Tibial nerve (tissue), 4 donors: ENCODE measurements around the gene DGKA. TPM values are rescaled to one million over a fixed set of nuclear protein-coding genes. Genes with fewer than 3 reads are reported as not detected.
A peak's percentile ranks its signal among the peaks of the same experiment; 100 is the strongest.

ENCODE experiments used
- DNase-seq, 2 donors: peaks; one replicate each; pipeline ENCODE4 v3.0.0-alpha.2; 2019; ENCODE audit warnings: low spot score in 2 of 2
- H3K27ac ChIP-seq, 4 donors: fragments of 200-600 bp; sonication (generic) in 3 of 4; one replicate each; pipeline ENCODE4 v1.5.1; 2017 to 2019; ENCODE audit warnings: mild to moderate bottlenecking in 1 of 4
- H3K27me3 ChIP-seq, 2 donors: fragments of 200-600 bp; sonication (generic) in 1 of 2; one replicate each; pipeline versions ENCODE4 v1.5.1 to v1.6.0; 2017 to 2019
- H3K36me3 ChIP-seq, 3 donors: fragments of 200-600 bp; sonication (generic); one replicate each; pipeline ENCODE4 v1.5.1; 2018 to 2019
- H3K4me1 ChIP-seq, 4 donors: fragments of 200-600 bp; sonication (generic) in 3 of 4; one replicate each; pipeline ENCODE4 v1.5.1; 2017 to 2019
- H3K4me3 ChIP-seq, 4 donors: fragments of 200-600 bp; sonication (generic) in 3 of 4; one replicate each; pipeline ENCODE4 v1.5.1; 2017 to 2019; ENCODE audit warnings: mild to moderate bottlenecking in 1 of 4, moderate library complexity in 1 of 4
- H3K9me3 ChIP-seq, 4 donors: fragments of 200-600 bp; sonication (generic) in 3 of 4; one replicate each; pipeline ENCODE4 v1.5.1; 2017 to 2019
- CTCF ChIP-seq, 5 experiments: fragments of 200-600 bp in 3 of 5; fragments of 450-650 bp in 2 of 5; sonication (generic) in 3 of 5; IDR thresholded peaks; one replicate each; pipeline ENCODE4 v1.5.1; 2016 to 2019; ENCODE audit warnings: antibody characterized with exemption in 5 of 5, mild to moderate bottlenecking in 3 of 5, moderate library complexity in 2 of 5
- EP300 ChIP-seq, 2 donors: sonication (generic); formaldehyde crosslinking; IDR thresholded peaks; one replicate each; pipeline ENCODE4 v1.6.1; 2017; ENCODE audit warnings: antibody characterized with exemption in 2 of 2, mild to moderate bottlenecking in 1 of 2
- POLR2A ChIP-seq, 2 donors: fragments of 450-650 bp; IDR thresholded peaks; one replicate each; pipeline ENCODE4 v1.6.1; 2017; ENCODE audit warnings: antibody characterized with exemption in 2 of 2, mild to moderate bottlenecking in 2 of 2, moderate library complexity in 2 of 2
- WGBS, 2 donors: methylation state at CpG; one replicate each; pipeline ENCODE4 v1.1.5; 2018; 5-methylcytosine and 5-hydroxymethylcytosine counted together
- total RNA-seq, 4 donors: library from RNA; depleted of rRNA; stranded (reverse); fragments of >200 nt; gene quantifications; one replicate each; pipeline ENCODE4 v1.1.0, GENCODE V29; 2016

The DGKA gene
- total RNA-seq, 4 donors from 2014 or later: 24.9 to 544 (median 34.3) TPM

- Histone ChIP-seq H3K36me3 (peaks cover 0 to 18% (median 0%) of the 10 kb centered on the region in 3 donors), H3K27ac (peak overlapping the region; percentile 93 to 100 (median 96)), H3K27me3 (no peaks in the 10 kb centered on the region), H3K4me3 (peak overlapping the region; percentile 75 to 97 (median 78)), H3K9me3 (no peaks in the 10 kb centered on the region), H3K4me1 (peaks cover 0 to 60% (median 25%) of the 10 kb centered on the region in 4 donors)
- WGBS, 2 donors: 0% methylated on average over 34 to 42 of the region's 42 CpGs
- TF ChIP-seq POLR2A (IDR thresholded peaks at IDR 0.05) (peak; percentile 40 to 63), EP300 (IDR thresholded peaks at IDR 0.05) (peak; percentile 40 to 85), CTCF (IDR thresholded peaks at IDR 0.05) (peak; percentile 63 to 85 (median 85))
- DNase-seq: peak; percentile 81 to 93
Measured at GRCh38 chr12:55926738-55927587, 4.0 kb upstream of the DGKA start.

GRCh38 chr12:55927588-55928502, 3.1 kb upstream of the DGKA start, which contains the start of gene PYM1:
TSS of gene PYM1 (minus strand) at chr12:55927894. CDS start at chr12:55927761, 133 bp downstream.
- no peaks in the 10 kb centered on the region for H3K27me3 ChIP-seq
- no peaks in the 10 kb centered on the region for H3K9me3 ChIP-seq
- TF ChIP-seq POLR2A (IDR thresholded peaks at IDR 0.05): peak in 1 of 2 donors; percentile 30
- TF ChIP-seq EP300 (IDR thresholded peaks at IDR 0.05): peak in 1 of 2 donors; percentile 53
- peak in 1 of 5 experiments; percentile 2 for TF ChIP-seq CTCF (IDR thresholded peaks at IDR 0.05)
- peaks cover 0 to 68% (median 29%) of the 10 kb centered on the region in 4 donors for H3K4me1 ChIP-seq
- peak within 1 kb of the TSS; percentile 93 to 100 (median 96) for H3K27ac ChIP-seq
- peaks cover 0 to 11% (median 0%) of the 10 kb centered on the region in 3 donors for H3K36me3 ChIP-seq
- H3K4me3 ChIP-seq: peak within 1 kb of the TSS; percentile 75 to 97 (median 78)
- peak; percentile 68 to 80 for DNase-seq
- 8% methylated on average over 36 to 48 of the region's 49 CpGs for WGBS, 2 donors

GRCh38 chr12:55929306-55929791, 1.6 kb upstream of the DGKA start:
- Histone ChIP-seq H3K27ac (peak overlapping the region in 3 of 4 donors; percentile 93 to 100 (median 95)), H3K27me3 (no peaks in the 10 kb centered on the region), H3K36me3 (no peaks in the 10 kb centered on the region), H3K4me1 (peaks cover 0 to 77% (median 40%) of the 10 kb centered on the region in 4 donors), H3K9me3 (no peaks in the 10 kb centered on the region), H3K4me3 (no peak overlapping the region)
- no peak for DNase-seq
- WGBS, 2 donors: 41 to 45% methylated on average over 8 of the region's 8 CpGs
- no peak for TF ChIP-seq CTCF (IDR thresholded peaks at IDR 0.05)
- no peak for TF ChIP-seq EP300 (IDR thresholded peaks at IDR 0.05)
- no peak for TF ChIP-seq POLR2A (IDR thresholded peaks at IDR 0.05)

GRCh38 chr12:55931317-55931779, 386 bp downstream of the DGKA start:
- Histone ChIP-seq H3K9me3 (no peaks in the 10 kb centered on the region), H3K27ac (peak overlapping the region; percentile 78 to 95 (median 94)), H3K4me1 (peaks cover 0 to 76% (median 39%) of the 10 kb centered on the region in 4 donors), H3K27me3 (no peaks in the 10 kb centered on the region), H3K4me3 (peak overlapping the region; percentile 64 to 98 (median 74)), H3K36me3 (no peaks in the 10 kb centered on the region)
- DNase-seq: no peak
- TF ChIP-seq CTCF (IDR thresholded peaks at IDR 0.05): no peak
- TF ChIP-seq EP300 (IDR thresholded peaks at IDR 0.05): no peak
- no peak for TF ChIP-seq POLR2A (IDR thresholded peaks at IDR 0.05)
- WGBS, 2 donors: 12 to 15% methylated on average over 10 of the region's 10 CpGs
